ENCODE data around the gene GATAD2B.

GATAD2B gene

DNA sequence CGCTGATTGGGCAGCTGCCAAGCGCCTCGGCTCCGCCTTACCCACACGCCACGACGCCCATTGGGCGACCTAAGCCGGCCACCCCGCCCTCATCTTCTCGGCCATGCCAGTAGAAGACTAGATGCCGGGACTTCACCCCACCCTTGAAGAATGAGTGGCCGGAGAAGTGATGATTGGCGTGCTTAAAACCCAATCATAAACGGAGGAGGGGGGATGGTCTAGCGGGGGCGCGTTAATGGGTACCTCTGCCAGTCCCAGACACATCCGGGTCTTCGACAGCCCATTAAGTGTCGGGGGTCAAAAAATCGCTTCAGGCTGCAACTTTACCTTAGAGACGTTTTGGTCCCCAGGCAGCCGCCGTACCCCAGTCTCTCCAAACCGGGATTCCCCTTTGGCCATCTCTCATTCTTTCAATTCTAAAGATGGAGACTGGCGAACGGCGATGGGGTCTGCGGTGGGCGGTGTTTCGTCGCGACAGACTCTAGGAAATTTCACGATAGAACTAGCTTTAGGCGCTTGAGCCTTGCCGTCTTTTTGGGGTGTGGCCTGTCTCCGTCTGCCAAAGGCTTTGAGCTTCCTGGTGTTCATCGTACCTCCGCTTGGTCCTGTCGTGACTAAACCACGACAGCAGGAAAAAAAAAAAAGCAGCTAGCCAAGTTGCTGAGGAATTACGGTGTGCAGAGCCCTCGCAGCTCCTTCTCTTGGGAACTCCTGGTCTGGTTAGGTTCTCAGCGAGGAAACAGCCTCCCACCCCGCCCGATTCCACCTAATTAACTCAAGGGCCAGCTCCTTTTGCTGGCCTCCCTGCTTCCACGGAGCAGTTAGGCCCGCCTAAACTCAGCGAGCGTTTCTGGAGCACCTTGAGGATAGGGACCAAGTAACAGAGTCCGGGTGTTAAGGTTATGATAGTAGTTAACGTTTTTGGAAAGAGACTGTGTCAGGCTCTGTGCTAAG, at the start of gene GATAD2B:
GATAD2B (minus strand) TSS at position 1 of the 954 bp plus-strand sequence. CDS start 94,625 bp downstream, outside the sequence.
- DNase-seq (ENCODE audit: low spot score): peak; percentile 99

DNA sequence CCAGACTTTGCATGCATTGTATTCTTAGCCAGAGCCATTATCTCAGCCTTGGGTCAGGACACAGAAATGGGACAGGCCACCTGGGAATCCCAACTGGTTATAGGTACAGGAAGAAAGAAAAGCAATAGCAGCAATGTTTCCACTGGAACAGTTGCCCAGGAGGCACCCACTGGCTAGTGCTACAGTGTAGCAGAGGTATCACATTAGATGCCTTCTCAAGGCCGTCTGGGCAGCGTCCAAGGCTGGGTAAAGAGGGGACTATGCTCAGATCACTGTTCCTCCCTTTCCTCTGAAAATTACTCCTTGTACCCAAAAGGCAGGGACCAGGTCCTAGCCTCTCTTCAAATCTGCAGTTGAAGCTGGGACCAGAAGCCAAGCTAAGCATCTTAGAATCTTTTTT, 47.6 kb upstream of the GATAD2B start:
- DNase-seq (ENCODE audit: low spot score): no peak

DNA sequence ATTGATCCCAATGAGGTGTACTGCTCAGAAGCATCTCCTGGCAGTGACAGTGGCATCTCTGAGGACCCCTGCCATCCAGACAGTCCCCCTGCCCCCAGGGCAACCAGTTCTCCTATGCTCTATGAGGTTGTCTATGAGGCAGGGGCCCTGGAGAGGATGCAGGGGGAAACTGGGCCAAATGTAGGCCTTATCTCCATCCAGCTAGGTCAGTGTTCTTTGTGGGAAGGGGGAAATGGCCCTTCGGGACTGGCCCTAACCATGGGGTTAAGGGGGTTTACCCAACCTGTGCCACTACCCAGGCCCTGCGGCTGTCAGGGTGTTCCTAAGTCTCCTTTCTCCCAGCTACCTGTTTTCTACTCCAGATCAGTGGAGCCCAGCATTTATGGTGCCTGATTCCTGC, 46.2 kb upstream of the GATAD2B start:
- DNase-seq (ENCODE audit: low spot score): no peak

DNA sequence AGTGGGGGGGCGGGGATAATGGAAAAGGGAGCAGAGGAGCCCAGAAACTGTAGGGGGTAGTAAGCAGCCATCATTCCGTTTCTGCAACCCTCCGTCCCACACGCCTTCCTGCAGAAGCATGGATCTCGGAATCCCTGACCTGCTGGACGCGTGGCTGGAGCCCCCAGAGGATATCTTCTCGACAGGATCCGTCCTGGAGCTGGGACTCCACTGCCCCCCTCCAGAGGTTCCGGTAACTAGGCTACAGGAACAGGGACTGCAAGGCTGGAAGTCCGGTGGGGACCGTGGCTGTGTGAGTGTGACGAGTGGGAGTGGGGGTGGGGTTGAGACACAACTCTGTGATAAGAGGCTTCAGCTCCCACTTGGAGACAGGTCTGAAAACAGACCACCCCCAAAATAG, 45.6 kb upstream of the GATAD2B start:
- DNase-seq (ENCODE audit: low spot score): no peak

DNA sequence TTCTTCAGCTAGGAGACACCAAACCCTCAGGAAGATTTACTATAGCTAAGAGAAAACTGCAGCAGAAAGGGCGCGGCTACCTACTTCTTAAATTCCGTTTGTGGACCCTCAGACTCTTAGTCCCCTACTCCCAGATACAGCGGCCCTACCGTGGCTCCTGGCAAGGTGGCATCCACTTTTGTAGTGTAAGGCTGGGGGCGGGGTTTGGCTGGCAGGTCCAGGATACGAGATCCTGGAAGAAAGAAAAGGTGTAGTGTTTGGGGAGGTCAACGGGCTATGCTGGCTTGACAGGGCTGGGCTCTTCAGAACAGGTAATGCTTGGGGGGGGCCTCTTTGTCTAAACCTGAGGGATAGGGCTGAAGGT, 45.2 kb upstream of the GATAD2B start:
- DNase-seq (ENCODE audit: low spot score): no peak

DNA sequence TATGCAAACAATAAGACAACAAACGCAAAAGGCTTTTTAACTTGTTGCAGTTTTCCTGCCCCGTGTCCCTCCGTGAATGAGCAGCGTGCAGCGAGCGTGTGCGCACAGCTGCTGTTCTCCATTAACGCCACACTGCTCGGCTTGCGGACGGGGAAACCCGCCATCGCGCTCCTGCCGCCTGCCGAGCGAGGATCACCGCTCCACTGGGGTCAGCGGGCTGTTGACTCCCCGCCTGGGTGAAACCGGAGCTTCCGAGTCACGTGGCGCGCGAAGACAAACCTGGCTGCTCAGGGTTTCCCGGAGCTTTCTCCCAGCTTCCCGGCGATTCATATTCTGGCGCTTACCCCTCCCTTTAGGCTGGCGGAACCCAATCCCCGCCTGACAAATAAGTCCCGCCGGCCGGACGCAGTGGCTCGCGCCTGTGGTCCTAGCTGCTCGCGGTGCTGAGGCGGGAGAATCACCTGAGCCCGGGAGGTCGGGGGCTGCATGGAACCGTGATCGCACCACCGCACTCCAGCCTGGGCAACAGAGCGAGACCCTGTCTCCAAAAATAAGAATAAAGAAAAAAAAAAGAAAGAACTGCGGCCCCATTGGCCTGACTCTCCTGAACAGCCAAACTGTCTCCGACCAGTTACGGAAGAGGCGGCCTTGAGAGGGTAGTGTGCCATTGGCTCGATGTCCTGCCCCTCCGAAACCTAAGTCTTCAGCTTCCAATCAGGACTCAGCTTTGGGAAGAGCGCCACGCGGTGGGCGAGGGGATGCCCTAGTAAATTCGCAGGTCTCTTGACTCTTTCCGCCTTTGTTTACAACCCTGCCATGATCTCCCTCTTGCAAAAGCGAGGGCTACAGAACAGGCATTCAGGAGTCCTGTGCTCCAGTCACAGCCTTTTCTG, 44.6 kb upstream of the GATAD2B start, which contains the start of gene CREB3L4:
CREB3L4 (plus strand) TSS at position 796 of the 893 bp plus-strand sequence. CDS start 624 bp downstream, outside the sequence.
- peak; percentile 94 for DNase-seq (ENCODE audit: low spot score)

DNA sequence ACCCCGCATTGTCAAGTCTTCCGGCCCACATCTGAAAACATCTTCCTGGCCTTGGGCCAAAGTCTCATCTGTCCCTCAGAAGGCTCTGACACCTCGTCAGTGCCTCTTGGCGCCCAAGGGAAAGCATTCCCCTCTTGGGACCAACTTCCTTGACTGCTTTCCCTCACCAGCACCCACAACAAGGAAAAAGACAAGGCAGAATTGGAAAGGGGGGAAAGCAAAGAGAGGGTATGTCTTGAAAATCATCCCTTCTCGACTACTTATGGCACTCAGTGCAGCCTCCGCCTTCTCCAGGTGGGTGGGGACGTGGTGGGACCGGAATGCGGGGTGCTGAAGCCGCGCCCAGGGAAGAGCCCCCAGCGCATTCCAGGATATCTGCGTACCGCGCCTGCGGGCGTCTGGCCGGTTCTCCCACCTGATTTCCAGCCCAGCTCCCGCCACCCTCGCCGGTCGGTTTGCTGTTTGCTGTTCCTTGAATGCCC, 41.1 kb upstream of the GATAD2B start:
- DNase-seq (ENCODE audit: low spot score): no peak

DNA sequence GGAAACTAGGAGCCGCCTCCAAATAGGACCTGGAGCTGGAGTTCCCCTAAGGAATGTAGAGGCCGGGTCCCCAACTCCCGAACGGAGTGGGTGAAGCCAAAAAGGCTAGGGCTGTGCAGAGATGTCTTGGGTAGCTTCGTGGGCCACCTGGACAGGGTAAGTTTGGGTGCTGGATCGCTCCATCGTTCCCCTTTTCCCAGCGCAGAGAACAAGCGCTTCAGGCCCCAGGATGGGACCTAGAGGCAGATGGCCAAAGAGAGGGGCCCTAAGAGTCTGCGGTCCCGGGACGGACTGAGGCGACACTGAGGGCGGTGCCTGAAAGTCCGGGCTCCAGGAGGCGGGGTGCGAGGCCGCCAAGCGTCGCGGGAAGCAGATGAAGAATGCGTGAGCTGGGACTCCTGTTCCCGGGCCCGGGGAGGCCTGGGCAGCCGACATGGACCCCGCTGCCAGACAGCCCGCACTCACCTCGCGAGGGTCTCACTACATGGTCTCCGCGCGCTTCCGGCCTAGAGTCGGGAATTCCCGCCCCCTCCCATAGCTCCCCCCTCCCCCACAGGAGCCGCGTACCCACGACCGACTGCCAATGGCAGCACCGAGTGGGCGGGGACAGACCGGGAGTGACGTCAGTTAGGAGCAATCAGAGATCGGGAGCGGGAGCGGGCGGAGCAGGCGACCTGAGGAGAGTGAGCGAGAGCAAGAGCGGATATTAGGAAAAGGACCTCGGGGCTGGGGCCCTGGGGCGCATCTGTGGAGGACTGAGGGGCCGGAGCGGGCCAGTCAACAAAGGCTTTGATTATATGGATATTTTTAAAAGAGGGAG, 40.5 kb upstream of the GATAD2B start, which contains the start of gene SLC39A1:
SLC39A1 (minus strand) TSS at position 508 of the 820 bp plus-strand sequence. CDS start 822 bp downstream, outside the sequence.
- DNase-seq (ENCODE audit: low spot score): peak; percentile 98

DNA sequence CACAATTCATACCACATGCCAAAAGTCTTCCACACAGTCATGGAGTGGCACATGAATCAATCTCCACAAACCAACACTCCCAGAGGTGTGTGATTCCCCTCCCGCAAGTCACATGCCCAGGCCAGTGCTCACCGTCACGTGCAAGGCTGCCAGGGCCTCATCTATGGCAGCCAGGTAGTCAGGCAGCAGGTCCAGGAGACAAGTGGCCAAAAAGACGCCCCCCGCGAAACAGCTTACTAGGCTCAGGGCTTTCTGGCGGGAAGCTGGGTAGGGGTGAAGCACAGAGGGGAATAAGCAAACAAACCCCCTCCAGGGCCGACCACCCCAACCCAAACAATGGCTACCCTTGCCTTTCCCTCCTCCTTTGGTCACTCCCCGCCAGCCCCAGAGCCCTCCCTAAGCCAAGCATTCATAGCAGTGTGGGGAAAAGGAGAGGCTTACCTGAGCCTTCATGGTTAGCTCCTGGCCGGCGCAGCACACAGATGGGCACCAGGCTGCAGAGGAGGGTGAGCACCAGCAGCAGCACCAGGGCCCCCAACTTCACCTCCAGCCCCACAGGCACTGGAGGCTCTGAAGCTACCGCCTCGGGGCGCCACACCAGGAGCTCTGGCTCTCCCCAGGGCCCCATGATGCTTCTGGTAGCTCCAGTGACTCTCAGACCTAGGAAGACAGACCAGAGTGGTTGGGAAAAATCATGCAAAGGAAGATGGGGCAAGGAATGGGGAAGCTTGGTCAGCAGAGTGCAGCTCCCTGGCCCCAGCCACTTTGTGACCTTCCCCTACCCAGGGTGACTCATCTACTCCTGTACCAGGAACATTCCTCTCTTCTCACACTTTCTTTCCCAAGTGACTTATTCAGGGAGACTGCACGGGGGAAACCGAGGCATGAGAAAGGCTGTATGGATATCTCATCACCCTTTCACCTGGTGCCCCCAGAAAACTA, 39.6 kb upstream of the GATAD2B start:
- DNase-seq (ENCODE audit: low spot score): no peak

DNA sequence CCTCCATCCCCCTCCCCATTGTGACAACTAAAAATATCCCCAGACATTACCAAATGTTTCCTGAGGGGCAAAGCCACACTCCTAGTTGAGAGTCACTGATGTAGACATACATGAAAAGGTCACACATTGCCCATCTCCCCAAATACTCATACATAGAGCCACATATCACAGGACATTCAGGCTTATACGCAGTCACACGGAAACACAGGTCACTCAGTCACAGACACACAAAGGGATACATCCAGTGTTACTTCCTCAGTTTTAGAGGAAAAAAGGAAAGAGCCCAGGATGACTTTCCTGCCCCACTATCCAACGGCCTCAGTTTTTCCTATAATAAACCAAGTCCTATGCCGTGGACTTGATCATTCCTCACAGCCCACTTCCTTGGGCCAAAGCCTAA, 38.6 kb upstream of the GATAD2B start:
- DNase-seq (ENCODE audit: low spot score): no peak

DNA sequence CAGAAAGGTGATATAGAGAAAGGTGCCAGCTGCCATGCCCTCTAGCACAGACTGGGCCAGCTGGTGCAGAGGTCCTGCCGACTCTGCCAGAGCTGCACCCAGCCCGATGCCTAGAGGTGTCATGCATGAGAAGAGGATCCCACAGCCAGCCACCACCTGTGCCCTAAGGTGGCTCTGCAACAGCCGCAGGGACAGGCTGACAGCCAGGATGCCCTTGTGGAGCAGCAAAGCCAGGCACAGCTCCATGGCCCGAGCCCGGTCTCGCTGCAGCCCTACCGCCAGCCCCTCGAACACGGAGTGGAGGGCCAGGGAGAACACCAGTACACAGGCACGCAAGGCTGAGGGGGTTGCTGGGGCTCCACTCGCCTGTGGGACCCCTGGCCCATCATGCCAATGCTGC, 37.4 kb upstream of the GATAD2B start:
- no peak for DNase-seq (ENCODE audit: low spot score)

DNA sequence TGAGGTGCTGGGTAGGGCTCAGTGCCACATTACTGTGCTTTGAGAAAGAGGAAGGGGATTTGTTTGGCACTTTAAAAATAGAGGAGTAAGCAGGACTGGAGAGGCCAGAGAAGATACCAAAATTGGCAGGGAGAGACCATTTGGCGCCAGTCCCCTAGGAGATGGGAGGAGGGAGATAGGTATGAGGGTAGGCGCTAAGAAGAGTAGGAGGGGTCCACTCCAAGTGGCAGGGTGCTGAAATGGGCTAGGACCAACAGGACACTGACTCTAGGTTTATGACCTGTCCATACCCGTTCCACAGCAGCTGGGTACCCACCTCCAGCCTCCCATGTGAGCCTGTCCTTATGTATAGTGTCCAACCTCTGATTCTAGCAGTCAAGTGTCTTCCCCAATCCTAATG, 36.7 kb upstream of the GATAD2B start:
- DNase-seq (ENCODE audit: low spot score): no peak

DNA sequence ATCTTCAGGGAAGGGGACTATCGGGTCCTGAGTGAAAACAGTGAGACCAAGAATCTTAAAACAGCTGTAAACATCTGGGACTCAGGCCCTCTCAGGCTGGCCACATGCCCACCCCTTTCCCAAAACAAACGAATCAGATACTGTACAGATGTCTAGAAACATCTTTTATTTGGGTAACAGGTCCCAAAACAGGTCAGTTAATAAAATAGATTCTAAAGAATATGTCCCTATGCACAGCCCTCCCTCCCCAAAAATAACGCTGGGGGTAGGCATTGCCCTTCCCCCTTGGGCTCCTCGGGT, 36.1 kb upstream of the GATAD2B start:
- no peak for DNase-seq (ENCODE audit: low spot score)

DNA sequence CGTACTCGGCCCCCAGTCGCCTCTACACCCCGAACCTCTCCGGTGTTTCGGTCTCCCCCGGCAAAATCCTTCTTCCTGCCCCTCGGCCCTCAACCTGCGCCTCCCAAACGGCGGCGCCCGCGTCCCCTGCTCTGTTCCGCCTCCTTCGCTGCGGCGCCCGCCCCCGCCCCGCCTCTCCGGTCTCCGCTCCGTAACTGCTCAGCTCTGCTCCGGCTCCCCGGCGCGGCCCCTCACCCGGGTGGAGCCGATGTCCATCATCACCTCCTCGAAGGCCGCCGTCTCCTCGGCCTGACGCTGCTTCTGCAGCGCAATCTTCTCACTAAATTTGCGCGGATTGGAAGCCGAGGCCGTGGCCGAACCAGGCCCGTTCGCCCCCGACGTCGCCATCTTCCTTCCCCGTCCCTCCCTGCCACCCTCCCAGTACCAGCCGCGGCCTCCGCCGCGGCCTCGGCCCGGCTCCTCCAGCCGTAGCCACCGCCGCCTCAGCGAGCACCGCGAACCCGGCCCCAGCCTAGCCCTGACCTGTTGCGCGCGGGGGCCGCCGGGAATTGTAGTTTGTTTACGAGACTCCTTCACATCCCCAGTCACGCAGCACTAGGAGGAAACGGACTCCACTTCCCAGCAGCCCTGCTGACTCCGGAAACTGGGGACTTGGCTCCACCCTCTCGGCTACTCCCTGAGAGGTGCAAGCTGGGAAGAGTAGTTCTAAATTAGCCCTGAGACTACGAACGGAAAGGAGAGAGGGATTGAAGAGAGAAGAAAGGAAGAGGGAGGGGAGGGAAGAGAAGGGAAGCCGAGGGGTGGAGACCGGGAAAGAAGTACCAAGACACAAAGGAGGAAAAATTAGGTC, 35.6 kb upstream of the GATAD2B start, which contains the start of gene CRTC2:
CRTC2 (minus strand) TSS at position 502 of the 850 bp plus-strand sequence; CDS start at position 387, 115 bp downstream.
- DNase-seq (ENCODE audit: low spot score): peak; percentile 100

DNA sequence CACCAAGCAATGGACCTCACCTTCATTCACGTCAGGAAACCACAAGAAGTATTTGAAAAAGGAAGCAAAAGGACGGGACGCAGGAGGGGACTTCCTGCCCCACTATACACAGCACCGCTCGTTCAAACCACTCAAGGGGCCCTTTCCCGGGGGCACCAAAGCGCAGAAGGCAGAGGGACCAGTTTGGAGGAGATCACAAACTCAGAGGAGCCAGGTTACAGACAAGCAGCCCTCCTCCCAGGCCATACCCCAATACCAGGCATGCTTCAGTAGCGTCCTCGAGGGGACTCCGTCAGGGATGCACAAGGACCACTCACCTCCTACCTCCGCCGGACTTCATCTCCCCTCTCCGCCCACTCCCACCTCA, 35.0 kb upstream of the GATAD2B start:
- no peak for DNase-seq (ENCODE audit: low spot score)

DNA sequence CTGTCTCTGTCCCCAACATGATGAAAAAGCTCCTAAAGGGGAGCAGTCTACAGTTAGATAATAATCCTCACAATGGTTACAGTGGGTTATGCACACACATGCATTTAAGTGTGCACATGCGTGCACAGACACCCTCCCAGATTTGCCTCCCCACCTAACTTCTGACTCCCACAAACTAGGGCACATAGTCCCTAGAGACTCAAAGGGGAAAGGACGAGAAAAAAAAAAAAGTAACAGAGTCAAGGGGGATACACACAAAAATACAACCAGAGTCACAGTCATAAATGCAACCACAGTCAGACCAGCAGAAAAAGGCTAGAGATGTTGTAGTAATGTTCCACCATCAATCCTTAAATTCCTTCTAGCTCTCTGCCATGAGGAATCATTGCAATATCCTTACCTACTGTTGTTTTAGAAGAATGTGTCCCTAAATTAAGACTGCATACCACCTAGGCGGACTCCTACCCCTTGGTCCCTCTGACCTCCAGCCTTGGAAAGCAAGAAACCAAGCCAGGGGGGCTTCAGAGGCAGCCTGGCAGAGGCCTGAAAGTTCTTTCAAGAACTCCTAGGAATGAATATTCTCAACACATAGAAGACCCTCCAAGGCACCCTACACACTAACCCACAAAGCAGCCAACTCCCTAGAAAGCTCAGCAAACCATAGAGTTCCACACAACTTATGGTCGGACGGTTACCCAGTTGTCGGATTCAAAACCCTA, 34.4 kb upstream of the GATAD2B start:
- DNase-seq (ENCODE audit: low spot score): no peak

DNA sequence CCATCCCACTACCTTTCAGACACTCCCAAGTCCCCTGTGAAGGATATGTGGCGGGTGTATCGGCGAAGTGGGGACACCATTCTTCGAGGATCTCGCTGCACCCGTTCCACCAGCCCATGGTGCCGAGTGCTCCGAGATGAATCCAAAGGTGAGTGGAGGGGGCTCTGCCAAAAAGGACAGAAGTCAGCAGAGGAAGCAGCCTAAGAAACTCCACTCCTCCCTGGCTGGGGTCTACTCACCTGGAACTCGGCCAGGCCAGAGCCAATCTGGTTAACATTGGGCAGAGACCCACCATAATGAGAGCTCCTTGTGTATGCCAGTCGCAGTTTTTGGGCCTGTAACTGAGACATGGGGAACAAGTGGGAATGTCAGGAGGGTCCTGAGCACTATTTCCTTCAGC, 32.1 kb upstream of the GATAD2B start:
- no peak for DNase-seq (ENCODE audit: low spot score)

DNA sequence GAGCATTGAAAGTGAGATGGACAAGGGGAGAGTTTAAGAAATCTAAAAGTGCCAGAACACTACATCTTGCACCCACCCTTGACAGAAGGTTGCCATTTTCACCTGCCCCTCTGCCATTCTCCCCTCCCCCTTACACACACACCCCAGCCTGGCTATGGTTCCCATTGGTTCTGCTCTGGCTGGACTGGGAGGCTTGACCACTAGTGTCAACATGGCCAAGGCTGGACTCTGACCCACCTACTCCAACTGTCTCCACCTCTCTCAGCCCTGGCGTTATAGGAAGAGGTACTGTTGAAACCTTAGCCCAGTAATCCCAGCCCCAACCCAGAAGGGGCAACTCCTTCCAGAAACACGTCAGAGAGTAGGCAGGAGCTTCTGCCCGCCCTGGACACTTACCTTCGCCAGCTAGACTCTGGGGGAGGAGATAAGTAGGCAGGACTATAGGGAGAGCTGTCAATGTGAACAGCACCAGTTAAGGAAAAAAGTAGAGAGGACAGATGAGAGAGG, 31.1 kb upstream of the GATAD2B start:
- peak; percentile 94 for DNase-seq (ENCODE audit: low spot score)

DNA sequence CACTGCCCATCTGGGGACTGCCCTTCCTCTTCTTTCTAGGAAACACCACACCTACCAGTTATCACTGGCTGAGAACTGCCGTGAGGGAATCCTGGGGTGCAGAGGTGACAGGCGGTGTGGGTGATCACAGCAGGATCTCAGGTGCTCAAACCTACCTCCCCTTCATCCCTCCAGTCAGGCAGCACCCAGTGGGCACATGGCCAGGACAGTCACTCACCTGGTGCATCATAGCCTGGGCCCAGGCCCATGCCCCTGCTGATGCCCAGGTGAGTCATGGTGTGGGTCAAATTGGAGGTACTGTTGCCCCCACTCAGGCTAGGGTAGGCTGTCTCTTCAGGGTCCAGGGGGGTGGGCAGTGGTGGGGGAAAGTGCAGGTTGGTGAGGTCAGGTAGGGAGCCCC, 29.0 kb upstream of the GATAD2B start:
- DNase-seq (ENCODE audit: low spot score): no peak

Measured in HuH-7 (cell line).